ENCODE data around the gene ICAM2. TPM values are rescaled to one million over a fixed set of nuclear protein-coding genes. Genes with fewer than 3 reads are reported as not detected.
A peak's percentile ranks its signal among the peaks of the same experiment; 100 is the strongest.

ICAM2 gene
- total RNA-seq (10 to 100 TPM; 10.1 to 37.0 TPM), polyA plus RNA-seq (ENCODE audit: insufficient read length in 2 of 2) (10 to 100 TPM; 15.6 to 21.0 TPM)
- long read RNA-seq, donor 1, transcript ICAM2-203 (4 exons, 1,221 nt): major isoform, 11 of 15 reads
- long read RNA-seq, donor 1, partial matches to known transcripts: 0 of 15 reads
- long read RNA-seq, donor 1, other reads (novel, unspliced or antisense): 0 of 15 reads
- long read RNA-seq, donor 2, partial matches to known transcripts: 0 of 2 reads
- long read RNA-seq, donor 2, other reads (novel, unspliced or antisense): 0 of 2 reads
- long read RNA-seq, donor 3, partial matches to known transcripts: 0 of 4 reads
- long read RNA-seq, donor 3, other reads (novel, unspliced or antisense): 0 of 4 reads
- long read RNA-seq, donor 4, transcript ICAM2-203 (4 exons, 1,221 nt): major isoform, 23 of 47 reads
- long read RNA-seq, donor 4, transcript ICAM2-208 (5 exons, 1,103 nt): minor isoform, 12 of 47 reads
- long read RNA-seq, donor 4, partial matches to known transcripts: 8 of 47 reads
- long read RNA-seq, donor 4, other reads (novel, unspliced or antisense): 0 of 47 reads

DNA sequence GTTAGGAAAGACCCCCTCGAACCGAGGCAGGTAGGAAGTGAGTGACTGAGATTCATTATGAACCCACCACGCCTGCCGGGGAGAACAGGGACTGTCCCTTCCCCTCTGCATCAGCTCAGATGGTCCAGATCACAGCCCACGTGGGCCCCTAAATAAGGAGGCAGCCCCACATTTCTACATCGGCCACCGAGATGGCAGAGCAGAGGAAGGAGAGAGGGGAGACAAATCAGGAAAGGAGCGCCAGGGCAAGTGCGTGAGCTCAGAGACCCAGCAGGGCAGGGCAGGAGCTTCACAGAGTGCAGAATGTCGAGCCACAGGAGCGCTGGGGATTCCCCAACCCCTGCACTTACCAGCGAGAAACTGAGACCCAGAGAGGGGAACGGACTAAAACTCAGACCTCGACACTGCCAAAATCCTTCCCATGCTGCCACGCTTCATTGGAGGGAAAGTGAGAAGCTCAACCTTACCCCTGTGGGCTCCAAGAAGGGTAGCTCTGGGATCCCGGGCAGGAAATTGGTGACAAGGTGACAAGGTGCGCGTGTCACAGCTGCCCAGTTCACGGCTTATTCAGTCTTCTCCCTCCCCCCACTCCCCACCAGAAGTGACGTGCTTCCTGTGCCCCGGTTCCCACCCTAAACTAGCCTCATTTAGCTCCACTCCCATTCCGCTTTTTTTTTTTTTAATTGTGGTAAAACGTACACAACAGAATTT is at the start of gene ICAM2:
Gene ICAM2, minus strand, starts transcription at position 578 of the 711 bp plus-strand sequence. CDS start 13,942 bp downstream, outside the sequence.
- peak within 1 kb of the TSS; percentile 27 for H3K27ac ChIP-seq (ENCODE audit: low read depth, low read length)

DNA sequence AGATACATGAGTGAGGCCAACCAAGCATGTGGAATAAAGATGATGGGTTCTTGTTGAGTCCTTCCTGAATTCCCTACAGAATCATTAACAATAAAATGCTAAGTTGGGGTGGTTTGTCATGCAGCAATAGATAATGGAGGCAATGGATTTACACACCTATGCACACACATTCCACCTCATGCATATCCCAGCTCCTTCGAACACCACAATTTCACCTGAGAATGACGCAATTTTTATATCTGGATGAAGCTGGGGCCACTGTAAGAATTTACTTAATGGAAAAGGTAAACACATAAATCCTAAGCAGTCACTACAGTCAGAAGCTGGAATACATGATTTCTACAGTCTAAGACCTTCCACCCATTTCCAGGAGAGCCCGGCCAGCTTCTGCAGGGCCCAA is 49.8 kb upstream of the ICAM2 start:
- peaks cover 19% of the 10 kb centered on the region for H3K36me3 ChIP-seq (ENCODE audit: control insufficient read depth, insufficient read depth, low read length)
- no peaks in the 10 kb centered on the region for H3K27me3 ChIP-seq (ENCODE audit: control insufficient read depth, insufficient read depth, low read length)
- H3K4me1 ChIP-seq (ENCODE audit: control insufficient read depth, insufficient read depth, low read length): no peaks in the 10 kb centered on the region
- DNase-seq (ENCODE audit: low read depth in 4 of 6, low spot score in 6 of 6): no peak
- H3K27ac ChIP-seq (ENCODE audit: low read depth, low read length): no peak overlapping the region
- peaks cover 2% of the 10 kb centered on the region for H3K9me3 ChIP-seq (ENCODE audit: control insufficient read depth, insufficient read depth, low read length)
- no peak overlapping the region for H3K4me3 ChIP-seq (ENCODE audit: low read depth, low read length)
- WGBS (ENCODE audit: insufficient coverage): 90% methylated on average over 1 of the region's 3 CpGs

More for the DNA sequence above, at the start of gene ICAM2:
- Histone ChIP-seq H3K4me3 (ENCODE audit: low read depth, low read length) (peak within 1 kb of the TSS; percentile 12), H3K4me1 (ENCODE audit: control insufficient read depth, insufficient read depth, low read length) (no peaks in the 10 kb centered on the region), H3K9me3 (ENCODE audit: control insufficient read depth, insufficient read depth, low read length) (no peaks in the 10 kb centered on the region), H3K36me3 (ENCODE audit: control insufficient read depth, insufficient read depth, low read length) (no peaks in the 10 kb centered on the region), H3K27me3 (ENCODE audit: control insufficient read depth, insufficient read depth, low read length) (no peaks in the 10 kb centered on the region)
- 43% methylated on average over 13 of the region's 23 CpGs for WGBS (ENCODE audit: insufficient coverage)
- DNase-seq (ENCODE audit: low read depth in 4 of 6, low spot score in 6 of 6): no peak

DNA sequence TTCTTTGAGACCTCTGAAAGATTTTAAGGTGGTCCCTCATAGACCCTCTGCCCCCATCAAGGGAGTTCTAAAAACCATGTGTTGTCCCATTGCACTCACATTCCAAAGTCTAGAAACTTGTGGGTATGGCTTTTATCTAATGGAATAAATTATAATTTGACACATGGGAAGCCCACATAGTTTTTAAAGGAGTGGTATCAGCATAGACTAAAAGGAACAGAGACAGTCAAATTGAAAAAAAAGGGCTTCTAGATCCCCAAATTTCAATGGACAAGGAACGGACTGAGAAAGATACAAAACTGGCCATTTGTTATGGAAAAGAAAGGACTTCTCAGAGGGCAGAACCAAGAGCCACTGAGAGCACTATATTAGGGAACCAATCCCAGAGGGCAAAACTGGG is 48.7 kb upstream of the ICAM2 start:
- WGBS (ENCODE audit: insufficient coverage): no CpG with 5 or more reads among the region's 1 CpG
- H3K4me3 ChIP-seq (ENCODE audit: low read depth, low read length): no peak overlapping the region
- H3K4me1 ChIP-seq (ENCODE audit: control insufficient read depth, insufficient read depth, low read length): peaks cover 7% of the 10 kb centered on the region
- H3K9me3 ChIP-seq (ENCODE audit: control insufficient read depth, insufficient read depth, low read length): peaks cover 2% of the 10 kb centered on the region
- no peak for DNase-seq (ENCODE audit: low read depth in 4 of 6, low spot score in 6 of 6)
- no peaks in the 10 kb centered on the region for H3K27me3 ChIP-seq (ENCODE audit: control insufficient read depth, insufficient read depth, low read length)
- no peak overlapping the region for H3K27ac ChIP-seq (ENCODE audit: low read depth, low read length)
- H3K36me3 ChIP-seq (ENCODE audit: control insufficient read depth, insufficient read depth, low read length): peaks cover 19% of the 10 kb centered on the region

DNA sequence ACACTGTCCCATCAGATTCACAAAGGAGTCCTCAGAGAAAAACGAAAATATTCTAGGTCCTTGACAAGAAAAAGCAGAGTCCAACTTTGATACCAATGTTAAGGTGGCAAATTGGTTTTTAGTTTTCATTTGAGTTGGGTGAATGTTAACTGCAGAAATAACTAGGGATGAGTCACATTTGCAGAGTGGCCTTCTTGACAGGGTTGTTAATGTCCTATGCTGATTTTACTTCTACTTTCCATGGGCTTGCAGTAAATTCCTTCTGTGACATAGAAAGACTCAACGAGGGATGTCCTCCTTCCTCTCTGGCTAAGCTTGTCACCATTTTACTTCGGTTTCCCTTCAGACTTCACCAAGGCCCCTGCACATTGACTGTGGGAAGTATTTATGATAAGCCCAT is 47.2 kb upstream of the ICAM2 start:
- H3K4me1 ChIP-seq (ENCODE audit: control insufficient read depth, insufficient read depth, low read length): peaks cover 13% of the 10 kb centered on the region
- peaks cover 22% of the 10 kb centered on the region for H3K36me3 ChIP-seq (ENCODE audit: control insufficient read depth, insufficient read depth, low read length)
- DNase-seq (ENCODE audit: low read depth in 4 of 6, low spot score in 6 of 6): no peak
- H3K27me3 ChIP-seq (ENCODE audit: control insufficient read depth, insufficient read depth, low read length): no peaks in the 10 kb centered on the region
- no peak overlapping the region for H3K4me3 ChIP-seq (ENCODE audit: low read depth, low read length)
- no CpG with 5 or more reads among the region's 3 CpGs for WGBS (ENCODE audit: insufficient coverage)
- no peak overlapping the region for H3K27ac ChIP-seq (ENCODE audit: low read depth, low read length)
- H3K9me3 ChIP-seq (ENCODE audit: control insufficient read depth, insufficient read depth, low read length): peaks cover 2% of the 10 kb centered on the region

DNA sequence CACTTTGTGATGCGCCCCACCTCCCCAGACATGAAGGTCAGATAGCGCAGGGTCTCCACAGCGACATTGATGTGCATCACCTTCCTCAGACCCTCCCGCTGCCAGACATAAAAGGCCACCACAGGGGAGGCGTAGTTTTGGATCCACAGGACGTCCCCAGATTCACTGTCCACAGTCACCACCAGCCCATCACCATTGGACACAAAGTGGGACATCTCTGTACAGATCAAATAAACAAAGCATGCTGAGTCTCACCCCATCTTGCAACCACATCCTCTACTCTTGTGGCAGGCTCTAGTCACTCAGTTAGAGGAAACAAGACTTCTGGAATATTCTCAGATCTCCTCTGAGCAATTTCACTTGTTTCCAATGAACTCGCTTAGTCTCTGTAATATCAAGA is 46.3 kb upstream of the ICAM2 start:
- Histone ChIP-seq H3K27ac (ENCODE audit: low read depth, low read length) (no peak overlapping the region), H3K27me3 (ENCODE audit: control insufficient read depth, insufficient read depth, low read length) (no peaks in the 10 kb centered on the region), H3K9me3 (ENCODE audit: control insufficient read depth, insufficient read depth, low read length) (peaks cover 2% of the 10 kb centered on the region), H3K36me3 (ENCODE audit: control insufficient read depth, insufficient read depth, low read length) (peaks cover 21% of the 10 kb centered on the region), H3K4me3 (ENCODE audit: low read depth, low read length) (no peak overlapping the region), H3K4me1 (ENCODE audit: control insufficient read depth, insufficient read depth, low read length) (peaks cover 13% of the 10 kb centered on the region)
- 89% methylated on average over 6 of the region's 7 CpGs for WGBS (ENCODE audit: insufficient coverage)
- DNase-seq (ENCODE audit: low read depth in 4 of 6, low spot score in 6 of 6): no peak

DNA sequence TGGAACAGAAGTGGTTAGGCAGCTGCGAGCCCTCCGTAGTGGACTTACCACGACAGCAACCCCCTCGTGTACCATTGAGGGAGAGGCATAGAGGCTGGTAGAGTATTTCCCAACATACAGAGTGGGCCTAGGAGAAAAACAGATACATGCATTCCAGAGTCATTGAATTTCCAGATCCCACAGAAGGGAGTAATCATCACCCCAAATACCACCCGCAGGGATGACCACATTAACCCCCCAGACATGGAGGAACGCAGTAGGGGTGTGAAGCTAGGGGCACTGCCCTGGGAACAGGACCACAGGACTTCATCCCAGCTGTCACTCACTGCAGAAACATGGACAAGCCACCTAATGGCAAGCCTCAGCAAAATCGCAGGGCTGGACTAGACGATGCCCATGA is 44.7 kb upstream of the ICAM2 start:
- peaks cover 14% of the 10 kb centered on the region for H3K36me3 ChIP-seq (ENCODE audit: control insufficient read depth, insufficient read depth, low read length)
- H3K27ac ChIP-seq (ENCODE audit: low read depth, low read length): no peak overlapping the region
- H3K4me1 ChIP-seq (ENCODE audit: control insufficient read depth, insufficient read depth, low read length): peaks cover 13% of the 10 kb centered on the region
- no peak overlapping the region for H3K4me3 ChIP-seq (ENCODE audit: low read depth, low read length)
- WGBS (ENCODE audit: insufficient coverage): 90% methylated on average over 5 of the region's 8 CpGs
- peaks cover 2% of the 10 kb centered on the region for H3K9me3 ChIP-seq (ENCODE audit: control insufficient read depth, insufficient read depth, low read length)
- DNase-seq (ENCODE audit: low read depth in 4 of 6, low spot score in 6 of 6): no peak
- H3K27me3 ChIP-seq (ENCODE audit: control insufficient read depth, insufficient read depth, low read length): no peaks in the 10 kb centered on the region

DNA sequence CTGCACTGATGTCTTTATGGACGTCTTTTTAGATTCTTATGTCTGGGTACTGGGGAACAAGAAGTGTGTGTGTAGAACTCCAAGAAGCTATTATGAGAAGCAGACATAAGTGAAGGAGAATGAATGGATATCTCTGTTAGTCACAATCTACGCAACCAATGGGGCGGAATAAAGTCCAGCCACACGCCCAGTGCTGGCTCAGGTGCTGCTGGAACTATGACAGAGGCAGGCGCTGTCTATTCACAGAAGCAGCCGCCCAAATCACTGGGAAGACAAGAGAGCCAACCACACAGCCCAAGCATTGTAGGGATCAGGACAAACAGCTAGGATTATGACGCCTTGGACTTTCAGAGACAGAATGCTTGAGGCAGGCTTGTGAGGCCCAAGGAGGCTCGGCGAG is 43.9 kb upstream of the ICAM2 start:
- H3K36me3 ChIP-seq (ENCODE audit: control insufficient read depth, insufficient read depth, low read length): peaks cover 19% of the 10 kb centered on the region
- no peak overlapping the region for H3K4me3 ChIP-seq (ENCODE audit: low read depth, low read length)
- no peaks in the 10 kb centered on the region for H3K9me3 ChIP-seq (ENCODE audit: control insufficient read depth, insufficient read depth, low read length)
- peaks cover 13% of the 10 kb centered on the region for H3K4me1 ChIP-seq (ENCODE audit: control insufficient read depth, insufficient read depth, low read length)
- peak in 2 of 6 donors; percentile 7 to 27 for DNase-seq (ENCODE audit: low read depth in 4 of 6, low spot score in 6 of 6)
- H3K27ac ChIP-seq (ENCODE audit: low read depth, low read length): no peak overlapping the region
- no peaks in the 10 kb centered on the region for H3K27me3 ChIP-seq (ENCODE audit: control insufficient read depth, insufficient read depth, low read length)
- 71% methylated on average over 9 of the region's 9 CpGs for WGBS (ENCODE audit: insufficient coverage)

DNA sequence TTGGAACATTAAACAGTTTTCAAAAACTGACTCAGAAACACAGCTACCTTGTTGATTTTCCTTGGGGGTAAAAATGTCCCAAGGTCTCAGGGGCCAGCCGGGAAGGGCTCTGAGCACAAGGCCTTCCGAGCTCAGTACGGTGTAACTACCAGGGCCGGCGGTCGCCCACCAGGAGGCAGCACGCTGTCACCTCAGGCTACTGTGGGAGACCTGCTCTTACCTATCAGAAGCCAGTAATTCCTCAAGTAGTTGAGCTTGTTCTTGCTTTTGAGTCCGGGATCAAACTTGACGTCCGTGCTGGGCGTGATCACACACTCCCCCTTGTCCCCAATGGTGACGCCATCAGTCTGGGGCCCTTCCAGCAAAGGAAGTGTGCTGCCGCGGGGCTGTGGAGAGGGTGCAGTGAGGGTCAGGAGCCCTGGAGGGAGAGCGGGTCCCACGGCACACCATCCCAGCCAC is 43.4 kb upstream of the ICAM2 start:
- no peak overlapping the region for H3K4me3 ChIP-seq (ENCODE audit: low read depth, low read length)
- WGBS (ENCODE audit: insufficient coverage): 51% methylated on average over 16 of the region's 16 CpGs
- no peaks in the 10 kb centered on the region for H3K9me3 ChIP-seq (ENCODE audit: control insufficient read depth, insufficient read depth, low read length)
- no peak overlapping the region for H3K27ac ChIP-seq (ENCODE audit: low read depth, low read length)
- peaks cover 20% of the 10 kb centered on the region for H3K36me3 ChIP-seq (ENCODE audit: control insufficient read depth, insufficient read depth, low read length)
- peak in 2 of 6 donors; percentile 20 to 21 for DNase-seq (ENCODE audit: low read depth in 4 of 6, low spot score in 6 of 6)
- no peaks in the 10 kb centered on the region for H3K27me3 ChIP-seq (ENCODE audit: control insufficient read depth, insufficient read depth, low read length)
- H3K4me1 ChIP-seq (ENCODE audit: control insufficient read depth, insufficient read depth, low read length): peaks cover 13% of the 10 kb centered on the region

DNA sequence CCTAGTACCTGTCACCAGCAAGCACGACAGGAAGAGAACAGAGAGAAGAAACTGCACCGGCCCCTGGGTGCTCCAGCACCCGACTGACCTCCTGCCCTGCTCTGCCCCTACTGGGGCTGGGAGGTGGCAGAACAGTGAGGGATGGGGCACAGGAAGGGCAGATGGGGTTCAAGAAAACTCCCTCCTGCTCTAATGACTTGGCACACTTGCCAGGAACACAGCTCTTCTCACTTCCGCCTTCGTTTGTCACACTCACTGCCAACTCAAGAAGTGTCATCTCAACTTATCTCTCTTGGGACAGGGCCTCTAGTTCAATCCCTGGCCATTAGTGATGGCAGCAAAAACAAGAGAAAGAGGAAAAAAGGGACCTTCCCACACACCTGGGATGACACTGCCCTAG is 42.7 kb upstream of the ICAM2 start:
- Histone ChIP-seq H3K27ac (ENCODE audit: low read depth, low read length) (no peak overlapping the region), H3K4me3 (ENCODE audit: low read depth, low read length) (no peak overlapping the region), H3K36me3 (ENCODE audit: control insufficient read depth, insufficient read depth, low read length) (peaks cover 15% of the 10 kb centered on the region), H3K4me1 (ENCODE audit: control insufficient read depth, insufficient read depth, low read length) (peaks cover 13% of the 10 kb centered on the region), H3K27me3 (ENCODE audit: control insufficient read depth, insufficient read depth, low read length) (no peaks in the 10 kb centered on the region), H3K9me3 (ENCODE audit: control insufficient read depth, insufficient read depth, low read length) (no peaks in the 10 kb centered on the region)
- DNase-seq (ENCODE audit: low read depth in 4 of 6, low spot score in 6 of 6): no peak
- WGBS (ENCODE audit: insufficient coverage): 92% methylated on average over 4 of the region's 5 CpGs

All from spinal cord (tissue), 10 donors.